Measurements from ENCODE around the gene HMOX2.

Gene HMOX2

DNA sequence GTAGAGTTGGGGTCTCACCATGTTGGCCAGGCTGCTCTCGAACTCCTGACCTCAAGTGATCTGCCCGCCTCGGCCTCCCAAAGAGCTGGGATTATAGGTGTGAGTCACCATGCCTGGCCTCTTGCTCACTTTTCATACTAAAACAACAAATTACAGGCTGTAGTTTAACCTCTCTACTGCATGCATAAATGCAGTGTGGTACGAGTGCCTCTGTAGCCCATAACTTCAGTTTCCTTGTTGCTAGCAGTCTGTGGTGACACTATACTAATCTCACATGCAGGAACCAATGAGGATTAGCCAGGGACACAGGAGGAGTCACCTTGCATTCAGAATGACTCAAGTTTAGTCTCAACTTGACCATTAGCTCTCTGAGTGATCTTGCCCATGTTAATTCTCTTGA lies 20.1 kb downstream of the HMOX2 start:
- Histone ChIP-seq H3K36me3 (ENCODE audit: control insufficient read depth in 2 of 2, insufficient read depth in 1 of 2, low read length in 2 of 2) (peaks cover 0 to 3% of the 10 kb centered on the region in 2 experiments; a peak in 2 of 3 replicates), H3K4me3 (ENCODE audit: low read depth, low read length) (no peak overlapping the region), H3K9me3 (ENCODE audit: control insufficient read depth, insufficient read depth, low read depth, low read length) (no peaks in the 10 kb centered on the region), H3K27ac (ENCODE audit: extremely low read depth, low read depth, low read length) (no peak overlapping the region), H3K4me1 (ENCODE audit: control insufficient read depth, insufficient read depth, low read length) (0 out of 2 replicates have a peak, but pooled peaks cover 3% of the 10 kb centered on the region)
- ChIA-PET POLR2A (no interaction called here), CTCF (interaction anchor here (0.7 to 1.1 kb wide), 2 partner anchors 10 to 238 kb away, joined by 3 read pairs; partner anchors contain the start of genes ANKS3 and DNAAF8)
- TF ChIP-seq EGR2 (tag by site-specific recombination; IDR thresholded peaks at IDR 0.05; ENCODE audit: low read depth): no peak
- TF ChIP-seq, protein P1, sequence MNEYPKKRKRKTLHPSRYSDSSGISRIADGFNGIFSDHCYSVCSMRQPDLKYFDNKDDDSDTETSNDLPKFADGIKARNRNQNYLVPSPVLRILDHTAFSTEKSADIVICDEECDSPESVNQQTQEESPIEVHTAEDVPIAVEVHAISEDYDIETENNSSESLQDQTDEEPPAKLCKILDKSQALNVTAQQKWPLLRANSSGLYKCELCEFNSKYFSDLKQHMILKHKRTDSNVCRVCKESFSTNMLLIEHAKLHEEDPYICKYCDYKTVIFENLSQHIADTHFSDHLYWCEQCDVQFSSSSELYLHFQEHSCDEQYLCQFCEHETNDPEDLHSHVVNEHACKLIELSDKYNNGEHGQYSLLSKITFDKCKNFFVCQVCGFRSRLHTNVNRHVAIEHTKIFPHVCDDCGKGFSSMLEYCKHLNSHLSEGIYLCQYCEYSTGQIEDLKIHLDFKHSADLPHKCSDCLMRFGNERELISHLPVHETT (tag by site-specific recombination; IDR thresholded peaks at IDR 0.05): peak; percentile 48; the same call in 1 of the 2 replicates
- TF ChIP-seq ZNF623 (tag by site-specific recombination; IDR thresholded peaks at IDR 0.05): no peak
- peak; percentile 78 for TF ChIP-seq SP7 (tag by site-specific recombination; IDR thresholded peaks at IDR 0.05)

DNA sequence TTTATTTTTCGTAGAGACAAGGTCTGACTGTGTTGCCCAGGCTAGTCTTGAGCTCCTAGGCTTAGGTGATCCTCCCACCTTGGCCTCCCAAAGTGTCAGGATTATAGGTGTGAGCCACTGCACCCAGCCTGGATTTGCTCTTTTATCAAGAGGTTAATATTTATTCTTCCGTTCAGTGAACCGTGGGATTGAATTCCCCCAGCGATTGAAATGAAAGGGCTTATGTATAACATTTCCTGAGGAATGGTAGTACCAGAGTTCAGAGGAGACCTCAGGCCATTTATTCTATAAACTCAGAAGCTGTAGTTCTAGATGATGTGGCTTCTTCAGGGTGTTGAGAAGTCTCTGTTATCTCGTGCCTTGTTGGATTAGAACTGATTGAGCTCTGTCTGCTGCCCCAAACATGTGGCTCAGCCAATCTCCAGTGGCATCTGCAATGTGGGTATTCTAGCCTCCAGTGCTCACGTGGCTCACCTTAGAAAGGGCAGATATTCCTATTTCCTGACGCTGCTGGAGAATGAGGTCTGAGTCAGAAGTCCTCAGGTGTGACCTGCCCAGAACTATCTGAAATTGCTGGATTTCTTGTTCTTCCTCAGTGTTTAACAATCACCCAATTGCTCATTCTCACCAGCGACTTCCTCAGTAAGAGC lies 22.5 kb downstream of the HMOX2 start:
- no peaks in the 10 kb centered on the region for H3K9me3 ChIP-seq (ENCODE audit: control insufficient read depth, insufficient read depth, low read depth, low read length)
- CTCF ChIA-PET: interaction anchor here (0.7 to 1.1 kb wide), 3 partner anchors 11 to 454 kb away, joined by 5 to 8 read pairs (median 5); no protein-coding TSS in a partner anchor

DNA sequence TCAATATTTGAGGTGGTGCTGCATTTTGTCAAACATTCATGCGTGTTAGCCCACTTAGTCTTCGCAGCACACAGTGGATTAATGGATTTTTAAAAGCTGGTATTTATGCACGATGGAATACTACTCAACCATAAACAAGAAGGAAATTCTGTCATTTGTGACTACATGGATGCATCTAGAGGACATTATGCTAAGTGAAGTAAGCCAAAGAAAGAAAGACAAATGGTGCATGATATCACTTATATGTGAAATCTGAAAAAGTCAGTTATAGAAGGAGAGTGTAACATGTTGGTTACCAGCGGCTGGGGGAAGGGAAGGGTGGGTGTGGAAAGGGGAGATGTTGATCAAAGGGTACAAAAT lies 23.0 kb downstream of the HMOX2 start:
- no peaks in the 10 kb centered on the region for H3K9me3 ChIP-seq (ENCODE audit: control insufficient read depth, insufficient read depth, low read depth, low read length)
- TF ChIP-seq ZNF146 (tag by site-specific recombination; IDR thresholded peaks at IDR 0.05) (peak; percentile 91), ZNF366 (tag by site-specific recombination; conservative IDR thresholded peaks at IDR 0.05) (no peak), KLF16 (tag by site-specific recombination; IDR thresholded peaks at IDR 0.05) (no peak), ZNF548 (tag by site-specific recombination; IDR thresholded peaks at IDR 0.05) (no peak)
- no peak overlapping the region for H3K4me3 ChIP-seq (ENCODE audit: low read depth, low read length)
- POLR2A ChIA-PET: no interaction called here
- H3K27ac ChIP-seq (ENCODE audit: extremely low read depth, low read depth, low read length): no peak overlapping the region
- CTCF ChIA-PET: interaction anchor here (0.7 to 1.6 kb wide), 5 partner anchors 9 to 454 kb away, joined by 3 to 8 read pairs (median 5); partner anchors contain the start of gene MGRN1
- H3K36me3 ChIP-seq (ENCODE audit: control insufficient read depth in 2 of 2, insufficient read depth in 1 of 2, low read length in 2 of 2): no peaks in the 10 kb centered on the region; a peak in 1 of 3 replicates
- 0 out of 2 replicates have a peak, but pooled peaks cover 3% of the 10 kb centered on the region for H3K4me1 ChIP-seq (ENCODE audit: control insufficient read depth, insufficient read depth, low read length)

More for the DNA sequence above, 22.5 kb downstream of the HMOX2 start:
- TF ChIP-seq, protein P2, sequence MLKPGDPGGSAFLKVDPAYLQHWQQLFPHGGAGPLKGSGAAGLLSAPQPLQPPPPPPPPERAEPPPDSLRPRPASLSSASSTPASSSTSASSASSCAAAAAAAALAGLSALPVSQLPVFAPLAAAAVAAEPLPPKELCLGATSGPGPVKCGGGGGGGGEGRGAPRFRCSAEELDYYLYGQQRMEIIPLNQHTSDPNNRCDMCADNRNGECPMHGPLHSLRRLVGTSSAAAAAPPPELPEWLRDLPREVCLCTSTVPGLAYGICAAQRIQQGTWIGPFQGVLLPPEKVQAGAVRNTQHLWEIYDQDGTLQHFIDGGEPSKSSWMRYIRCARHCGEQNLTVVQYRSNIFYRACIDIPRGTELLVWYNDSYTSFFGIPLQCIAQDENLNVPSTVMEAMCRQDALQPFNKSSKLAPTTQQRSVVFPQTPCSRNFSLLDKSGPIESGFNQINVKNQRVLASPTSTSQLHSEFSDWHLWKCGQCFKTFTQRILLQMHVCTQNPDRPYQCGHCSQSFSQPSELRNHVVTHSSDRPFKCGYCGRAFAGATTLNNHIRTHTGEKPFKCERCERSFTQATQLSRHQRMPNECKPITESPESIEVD (tag by site-specific recombination; IDR thresholded peaks at IDR 0.05): no peak
- no peak for TF ChIP-seq ZNF239 (tag by site-specific recombination; IDR thresholded peaks at IDR 0.05)
- TF ChIP-seq ZNF571 (tag by site-specific recombination; IDR thresholded peaks at IDR 0.05): no peak
- no peak for TF ChIP-seq ZNF112 (tag by site-specific recombination; IDR thresholded peaks at IDR 0.05)
- no peak for TF ChIP-seq ZNF785 (tag by site-specific recombination; IDR thresholded peaks at IDR 0.05)
- TF ChIP-seq ZSCAN23 (tag by site-specific recombination; IDR thresholded peaks at IDR 0.05): no peak
- Histone ChIP-seq H3K36me3 (ENCODE audit: control insufficient read depth in 2 of 2, insufficient read depth in 1 of 2, low read length in 2 of 2) (no peaks in the 10 kb centered on the region; a peak in 1 of 3 replicates), H3K27ac (ENCODE audit: extremely low read depth, low read depth, low read length) (no peak overlapping the region), H3K4me1 (ENCODE audit: control insufficient read depth, insufficient read depth, low read length) (0 out of 2 replicates have a peak, but pooled peaks cover 3% of the 10 kb centered on the region), H3K4me3 (ENCODE audit: low read depth, low read length) (no peak overlapping the region)
- POLR2A ChIA-PET: no interaction called here

GRCh38 chr16:4500272-4500671 lies 24.1 kb downstream of the HMOX2 start:
- H3K9me3 ChIP-seq (ENCODE audit: control insufficient read depth, insufficient read depth, low read depth, low read length): no peaks in the 10 kb centered on the region
- H3K4me1 ChIP-seq (ENCODE audit: control insufficient read depth, insufficient read depth, low read length): 0 out of 2 replicates have a peak, but pooled peaks cover 3% of the 10 kb centered on the region
- no peak overlapping the region for H3K27ac ChIP-seq (ENCODE audit: extremely low read depth, low read depth, low read length)
- CTCF ChIA-PET: interaction anchor here (0.7 to 2.2 kb wide), 7 partner anchors 8 to 124 kb away, joined by 3 to 8 read pairs (median 6); partner anchors contain the start of genes HMOX2 and MGRN1
- no peaks in the 10 kb centered on the region; a peak in 1 of 3 replicates for H3K36me3 ChIP-seq (ENCODE audit: control insufficient read depth in 2 of 2, insufficient read depth in 1 of 2, low read length in 2 of 2)
- POLR2A ChIA-PET: no interaction called here
- no peak overlapping the region for H3K4me3 ChIP-seq (ENCODE audit: low read depth, low read length)
- TF ChIP-seq ZNF600 (tag by site-specific recombination; IDR thresholded peaks at IDR 0.05) (0 out of 2 replicates have a peak, but pooled peaks have one; percentile 35), ZNF645 (tag by site-specific recombination; IDR thresholded peaks at IDR 0.05) (no peak), ZNF707 (tag by site-specific recombination; IDR thresholded peaks at IDR 0.05) (no peak), ZNF248 (tag by site-specific recombination; IDR thresholded peaks at IDR 0.05) (no peak), ZBTB7A (tag by site-specific recombination; IDR thresholded peaks at IDR 0.05; ENCODE audit: low read depth) (no peak), ZNF10 (tag by site-specific recombination; IDR thresholded peaks at IDR 0.05) (no peak), ZEB2 (tag by site-specific recombination; IDR thresholded peaks at IDR 0.05) (peak; percentile 30; the same call in 1 of the 2 replicates), ZNF202 (tag by site-specific recombination; IDR thresholded peaks at IDR 0.05; ENCODE audit: borderline replicate concordance) (no peak), ZNF175 (tag by site-specific recombination; IDR thresholded peaks at IDR 0.05) (no peak)

Measured in HEK293 (cell line).